HL-60/S4 treated with phorbol 12-myristate 13-acetate at 8.2 ng/mL for 4 days and 3 days (cell line): ENCODE results near the gene TMED5.
"Not testable (repeated sequence)": the region's sequence is repeated elsewhere in the genome, so short reads cannot be mapped to it uniquely, and the experiment has no call there.

Experiments used
- in situ Hi-C: fragments of 300-500 bp; cut with MboI; formaldehyde crosslinking; loops from 2 replicates; pipeline ENCODE4 v1.15.0; 2022; ENCODE audit warnings: low sequenced_read_pairs

TMED5 gene

DNA sequence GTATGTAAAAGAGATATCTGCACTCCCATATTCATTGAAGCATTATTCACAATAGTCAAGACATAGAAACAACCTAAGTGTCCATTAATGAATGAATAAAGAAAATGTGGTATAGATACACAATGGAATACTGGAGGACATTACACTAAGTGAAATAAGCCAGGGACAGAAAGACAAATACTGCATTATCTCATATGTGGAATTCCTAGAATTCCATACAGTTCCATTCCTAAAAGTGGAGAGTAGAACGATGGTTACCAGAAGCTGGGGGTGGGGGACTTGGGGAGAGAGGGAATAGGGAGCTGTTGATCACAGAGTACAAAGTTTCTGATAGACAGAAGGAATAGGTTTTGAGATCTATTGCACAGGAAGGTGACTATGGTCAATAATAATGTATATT lies 7.4 kb downstream of the TMED5 start:
- in situ Hi-C loops, result no loop called here

DNA sequence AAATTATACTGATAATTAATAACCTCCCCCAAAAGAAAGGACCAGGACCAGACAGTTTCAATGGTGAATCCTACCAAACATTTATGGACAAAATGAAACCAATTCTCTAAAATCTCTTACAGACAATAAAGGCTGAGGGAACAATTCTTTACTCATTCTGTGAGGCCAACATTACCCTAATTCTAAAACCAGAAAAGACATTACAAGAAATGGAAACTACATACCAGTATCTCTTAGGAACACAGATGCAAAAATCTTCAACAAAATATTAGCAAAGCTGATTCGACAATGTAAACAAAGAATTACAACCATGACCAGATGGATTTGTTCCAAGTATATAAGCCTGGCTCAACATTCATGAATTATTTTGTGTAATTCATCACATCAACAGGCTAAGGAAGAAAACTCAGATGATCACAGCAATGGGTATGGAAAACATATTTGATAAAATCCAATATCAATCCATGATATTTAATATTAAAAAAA lies 8.6 kb downstream of the TMED5 start:
- in situ Hi-C loops, result no loop called here

DNA sequence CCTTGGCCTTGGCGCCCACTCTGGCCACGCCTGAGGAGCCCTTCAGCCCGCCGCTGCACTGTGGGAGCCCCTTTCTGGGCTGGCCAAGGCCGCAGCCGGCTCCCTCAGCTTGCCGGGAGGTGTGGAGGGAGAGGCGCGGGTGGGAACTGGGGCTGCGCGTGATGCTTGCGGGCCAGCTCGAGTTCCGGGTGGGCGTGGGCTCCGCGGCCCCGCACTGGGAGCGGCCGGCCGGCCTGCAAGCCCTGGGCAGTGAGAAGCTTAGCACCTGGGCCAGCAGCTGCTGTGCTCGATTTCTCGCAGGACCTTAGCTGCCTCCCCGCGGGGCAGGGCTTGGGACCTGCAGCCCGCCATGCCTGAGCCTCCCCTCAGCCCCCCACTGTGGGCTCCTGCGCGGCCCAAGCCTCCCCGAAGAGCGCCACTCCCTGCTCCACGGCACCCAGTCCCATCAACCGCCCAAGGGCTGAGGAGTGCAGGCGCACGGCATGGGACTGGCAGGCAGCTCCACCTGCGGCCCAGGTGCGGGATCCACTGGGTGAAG lies 10.0 kb downstream of the TMED5 start:
- in situ Hi-C loops, result not testable (repeated sequence)

DNA sequence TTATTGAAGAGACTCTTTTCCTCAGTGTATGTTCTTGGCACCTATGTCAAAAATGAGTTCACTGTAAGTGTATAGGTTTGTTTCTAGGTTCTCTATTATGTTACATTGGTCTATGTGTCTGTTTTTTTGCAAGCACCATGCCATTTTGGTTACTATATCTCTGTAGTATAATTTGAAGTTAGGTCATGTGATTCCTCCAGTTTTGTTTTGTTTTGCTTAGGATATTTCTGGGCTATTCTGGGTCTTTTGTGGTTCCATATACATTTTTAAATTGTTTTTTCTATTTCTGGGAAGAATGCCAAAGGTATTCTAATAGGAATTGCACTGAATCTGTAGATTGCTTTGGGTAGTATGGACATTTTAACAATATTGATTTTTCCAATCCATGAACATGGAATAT lies 13.2 kb downstream of the TMED5 start:
- in situ Hi-C loops, result no loop called here

DNA sequence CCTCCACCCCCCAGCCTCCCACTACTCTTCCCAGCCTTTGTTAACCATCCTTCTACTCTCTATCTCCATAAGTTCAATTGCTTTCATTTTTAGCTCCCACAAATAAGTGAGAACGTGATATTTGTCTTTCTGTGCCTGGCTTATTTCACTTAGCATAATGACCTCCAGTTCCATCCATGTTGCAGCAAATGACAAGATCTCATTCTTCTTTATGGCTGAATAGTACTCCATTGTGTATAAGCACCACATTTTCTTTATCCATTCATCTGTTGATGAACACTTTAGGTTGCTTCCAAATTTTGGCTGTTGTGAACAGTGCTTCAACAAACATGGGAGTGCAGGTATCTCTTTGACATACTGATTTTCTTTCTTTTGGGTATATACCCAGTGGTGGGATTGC lies 14.3 kb downstream of the TMED5 start:
- in situ Hi-C loops, result not testable (repeated sequence)

DNA sequence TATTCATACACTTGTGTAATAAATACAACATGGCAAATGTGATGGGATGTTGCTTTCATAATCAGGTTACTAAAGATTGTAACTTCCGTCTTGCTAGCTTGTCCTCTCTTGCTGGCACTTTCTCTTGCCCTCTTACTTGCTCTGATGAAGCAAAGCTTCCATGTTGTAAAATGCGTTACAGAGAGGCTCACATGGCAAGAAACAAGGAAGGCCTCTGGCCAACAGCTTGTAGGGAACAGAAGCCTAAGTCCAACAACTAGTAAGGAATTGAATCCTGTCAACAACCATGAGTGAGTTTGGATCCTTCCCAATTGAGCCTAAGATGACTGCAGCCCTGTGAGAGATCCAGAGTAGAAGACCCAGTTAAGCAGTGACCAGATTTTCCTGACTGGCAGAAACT lies 15.4 kb downstream of the TMED5 start:
- in situ Hi-C loops, result no loop called here

DNA sequence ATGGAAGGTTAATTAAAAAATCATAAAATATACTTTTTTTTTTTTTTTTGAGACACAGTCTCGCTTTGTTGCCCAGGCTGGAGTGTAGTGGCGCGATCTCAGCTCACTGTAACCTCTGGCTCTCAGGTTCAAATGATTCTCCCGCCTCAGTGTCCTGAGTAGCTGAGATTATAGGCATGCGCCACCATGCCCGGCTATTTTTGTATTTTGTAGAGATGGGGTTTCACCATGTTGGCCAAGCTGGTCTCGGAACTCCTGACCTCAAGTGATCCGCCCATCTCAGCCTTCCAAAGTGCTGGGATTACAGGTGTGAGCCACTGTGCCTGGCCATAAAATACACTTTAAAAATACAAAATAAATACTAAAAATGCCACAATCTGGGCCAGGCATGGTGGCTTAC lies 16.9 kb downstream of the TMED5 start:
- in situ Hi-C loops, result not testable (repeated sequence)

DNA sequence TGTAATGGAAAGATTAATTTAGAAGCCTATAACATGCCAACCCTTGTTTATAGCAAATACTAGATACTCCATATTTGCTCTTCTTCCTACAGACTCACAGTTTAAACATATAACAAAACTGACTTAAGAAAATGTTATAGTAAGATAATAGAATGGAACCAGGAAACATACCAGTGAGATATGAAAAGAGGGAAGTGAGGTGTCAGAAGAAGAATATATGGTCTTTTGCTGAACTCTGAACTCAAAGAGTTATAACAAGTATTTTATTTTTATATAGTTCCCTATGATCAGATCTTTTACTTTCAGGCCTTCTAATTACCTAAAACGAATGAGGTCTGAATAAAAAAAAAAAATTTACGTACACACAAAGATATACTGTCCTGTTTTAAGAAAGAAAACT lies 20.9 kb downstream of the TMED5 start:
- in situ Hi-C loops, result no loop called here

DNA sequence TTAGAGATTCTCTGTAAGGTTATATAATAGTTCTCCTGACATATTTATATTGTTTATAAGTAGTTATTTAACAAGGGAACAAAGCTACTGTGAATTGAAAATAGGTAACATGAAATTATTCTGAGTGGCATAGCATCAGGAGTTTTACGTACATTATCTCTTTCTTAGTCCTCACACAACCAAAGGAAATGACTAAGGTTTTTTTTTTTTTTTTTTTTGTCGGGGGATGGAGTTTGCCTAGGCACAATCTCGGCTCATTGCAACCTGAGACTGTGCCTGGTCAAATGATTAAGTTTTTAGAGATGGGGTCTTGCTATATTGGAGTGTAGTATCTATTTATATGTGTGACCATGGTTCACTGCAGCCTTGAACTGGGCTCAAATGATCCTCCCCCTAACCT lies 24.9 kb downstream of the TMED5 start:
- in situ Hi-C loops, result no loop called here

DNA sequence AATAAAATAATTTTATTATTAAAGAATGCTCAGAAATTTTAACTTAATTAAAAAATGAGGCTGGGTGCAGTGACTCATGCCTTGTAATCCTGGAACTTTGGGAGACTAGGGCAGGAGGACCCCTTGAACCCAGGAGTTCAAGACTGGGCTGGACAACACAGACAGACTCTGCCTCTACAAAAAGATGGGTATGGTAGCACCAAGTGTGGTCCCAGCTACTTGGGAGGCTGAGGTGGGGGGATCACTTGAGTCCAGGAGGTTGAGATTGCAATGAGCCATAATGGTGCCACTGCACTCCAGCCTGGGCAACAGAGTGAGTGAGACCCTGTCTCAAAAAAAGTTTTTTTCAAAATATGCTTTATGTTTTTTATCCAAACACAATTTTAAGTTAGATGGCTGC lies 25.3 kb downstream of the TMED5 start:
- in situ Hi-C loops, result no loop called here

DNA sequence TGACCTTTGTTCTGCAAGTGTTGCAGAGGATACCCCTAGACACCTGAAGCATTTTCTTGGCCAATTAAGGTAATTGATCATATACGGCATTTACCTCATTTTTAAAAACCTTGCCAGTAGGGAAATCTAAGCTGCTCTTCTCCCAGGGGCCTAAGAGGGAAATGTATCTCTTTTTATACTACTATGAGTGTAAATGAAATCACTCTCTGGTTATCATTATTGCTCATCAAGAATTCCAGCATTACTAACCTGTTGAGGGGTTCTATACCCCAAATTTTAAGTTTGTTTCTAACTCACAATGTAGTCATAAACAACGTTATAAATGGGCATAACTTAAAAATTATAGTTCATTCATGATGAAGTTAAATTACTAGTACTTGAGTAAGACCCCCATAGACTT lies 27.4 kb downstream of the TMED5 start:
- in situ Hi-C loops, result no loop called here

DNA sequence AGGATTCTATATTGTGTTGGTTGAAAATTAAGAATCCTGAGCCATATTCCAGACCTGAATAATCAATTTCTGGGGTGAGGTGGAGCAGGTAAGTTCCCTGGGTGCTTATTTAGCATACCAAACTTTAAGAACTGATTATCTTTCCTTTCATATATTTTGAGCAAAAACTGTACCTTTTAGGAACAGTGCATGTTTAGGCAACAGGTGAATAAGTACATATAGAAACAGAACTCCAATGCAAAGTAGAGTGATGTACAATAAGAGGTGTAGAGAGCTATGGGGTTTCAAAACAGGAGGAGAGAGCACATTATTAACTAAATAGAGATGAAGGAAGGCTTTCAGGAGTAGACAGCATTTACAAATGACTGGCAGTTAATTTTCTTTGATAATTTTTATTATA lies 28.7 kb downstream of the TMED5 start:
- in situ Hi-C loops, result no loop called here

DNA sequence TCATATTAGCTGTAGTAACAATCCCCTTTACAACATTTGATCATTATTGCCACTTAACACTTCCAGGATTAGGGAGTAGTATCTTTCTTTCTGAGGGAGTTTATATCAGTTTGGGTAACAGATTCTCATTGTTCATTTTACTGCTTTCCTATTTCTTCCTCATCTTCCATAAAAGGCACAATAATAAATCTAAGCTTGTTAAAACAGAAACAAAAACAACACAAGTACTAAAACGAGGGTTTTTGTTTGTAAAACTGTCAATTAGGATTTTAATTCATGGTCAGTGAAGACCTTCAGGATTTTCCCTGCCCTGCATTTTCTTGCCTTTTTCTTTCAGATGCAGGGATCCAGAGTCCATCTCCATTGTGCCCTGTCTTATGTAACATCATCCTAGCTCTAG lies 29.5 kb downstream of the TMED5 start:
- in situ Hi-C loops, result no loop called here

DNA sequence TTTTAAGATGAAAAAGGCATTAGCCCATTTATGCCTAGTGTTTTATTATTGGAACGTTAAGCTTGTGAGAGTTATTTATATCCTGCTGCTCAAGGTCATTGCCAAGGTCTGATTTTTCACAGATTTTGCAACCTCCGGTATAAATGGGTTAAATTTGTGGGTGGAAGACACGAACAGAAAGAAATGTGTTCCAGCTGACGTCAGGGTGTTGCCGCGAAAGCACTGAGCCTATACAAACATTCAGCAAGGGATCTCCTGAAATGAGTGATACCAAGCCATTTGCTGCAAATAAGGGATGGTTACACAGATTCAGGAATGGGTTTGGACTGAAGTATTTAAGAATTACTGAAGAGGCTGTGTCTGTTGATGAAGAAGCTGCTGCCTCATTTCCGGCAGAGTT lies 32.2 kb downstream of the TMED5 start:
- in situ Hi-C loops, result no loop called here

DNA sequence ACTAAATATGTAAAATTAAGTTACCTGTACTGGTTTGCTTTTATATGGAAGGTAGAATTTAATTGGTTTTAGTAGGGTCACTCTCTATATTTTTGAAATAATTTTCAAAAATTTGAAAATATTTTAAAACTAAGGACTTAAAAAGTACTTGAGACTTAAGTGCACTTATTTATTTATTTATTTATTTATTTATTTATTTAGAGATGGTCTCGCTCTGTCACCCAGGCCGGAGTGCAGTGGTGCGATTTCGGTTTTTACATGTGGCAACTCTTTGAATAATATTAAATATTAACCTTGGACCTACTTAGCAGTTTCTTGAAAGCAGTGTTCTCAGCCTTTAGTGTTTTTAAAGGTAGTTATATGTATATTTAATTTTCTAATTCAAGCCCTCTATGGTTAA lies 36.4 kb downstream of the TMED5 start:
- in situ Hi-C loops, result no loop called here

DNA sequence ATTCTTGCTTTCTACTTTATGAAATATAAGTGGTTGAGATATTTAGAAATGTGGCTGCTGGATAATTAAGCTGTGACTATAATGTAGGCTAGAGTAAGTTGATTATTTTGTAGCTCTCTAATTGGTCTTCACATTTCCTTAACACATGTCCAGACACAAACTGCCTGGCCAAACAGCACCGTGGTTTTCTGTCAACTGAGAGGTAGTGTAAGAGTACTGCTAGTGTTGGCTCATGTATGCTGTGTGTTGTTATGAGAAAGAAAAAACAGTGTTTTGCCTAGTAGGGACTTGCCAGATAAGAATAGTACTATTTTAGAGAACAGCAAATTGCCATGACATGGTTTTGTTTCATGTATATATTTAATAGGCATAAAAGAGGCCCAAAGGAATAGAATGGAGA lies 37.1 kb downstream of the TMED5 start:
- in situ Hi-C loops, result no loop called here

DNA sequence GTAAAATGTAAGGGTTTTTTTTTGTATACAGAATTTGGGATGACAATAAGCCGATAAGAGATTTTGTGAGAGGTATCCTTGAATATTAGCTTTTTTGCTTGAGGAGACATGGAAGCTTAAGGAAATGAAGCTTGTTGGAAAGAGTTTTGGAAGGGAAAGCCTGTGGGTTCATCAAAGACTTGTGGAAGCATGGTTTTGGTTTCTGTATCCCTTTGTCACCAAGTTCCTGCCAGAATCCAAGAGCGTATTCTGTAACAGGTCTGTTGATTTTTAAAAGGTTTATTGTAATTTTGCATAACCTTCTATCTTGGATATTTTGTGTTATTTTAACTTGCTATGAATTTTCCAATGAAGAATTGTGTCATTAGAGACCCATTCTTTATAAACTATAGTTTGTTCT lies 38.1 kb downstream of the TMED5 start:
- in situ Hi-C loops, result no loop called here

DNA sequence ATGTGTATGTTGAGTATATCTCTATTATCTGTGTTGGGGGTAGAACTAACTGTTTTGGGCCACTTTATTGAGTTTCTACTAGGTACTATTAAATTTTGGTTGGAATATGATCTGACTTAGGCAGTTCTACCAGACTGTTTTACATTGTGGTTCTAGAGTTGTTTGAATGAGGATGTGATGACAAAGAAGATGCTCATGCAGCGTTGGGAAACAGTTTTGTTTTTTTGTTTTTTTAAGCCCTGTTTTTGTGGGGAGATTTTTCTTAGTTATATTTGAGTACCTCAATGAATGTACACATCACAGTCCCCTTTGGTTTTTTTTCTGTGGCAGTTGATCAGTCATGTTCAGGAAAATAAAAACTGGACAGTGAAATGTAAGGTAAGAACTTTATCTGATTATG lies 40.1 kb downstream of the TMED5 start:
- in situ Hi-C loops, result no loop called here

DNA sequence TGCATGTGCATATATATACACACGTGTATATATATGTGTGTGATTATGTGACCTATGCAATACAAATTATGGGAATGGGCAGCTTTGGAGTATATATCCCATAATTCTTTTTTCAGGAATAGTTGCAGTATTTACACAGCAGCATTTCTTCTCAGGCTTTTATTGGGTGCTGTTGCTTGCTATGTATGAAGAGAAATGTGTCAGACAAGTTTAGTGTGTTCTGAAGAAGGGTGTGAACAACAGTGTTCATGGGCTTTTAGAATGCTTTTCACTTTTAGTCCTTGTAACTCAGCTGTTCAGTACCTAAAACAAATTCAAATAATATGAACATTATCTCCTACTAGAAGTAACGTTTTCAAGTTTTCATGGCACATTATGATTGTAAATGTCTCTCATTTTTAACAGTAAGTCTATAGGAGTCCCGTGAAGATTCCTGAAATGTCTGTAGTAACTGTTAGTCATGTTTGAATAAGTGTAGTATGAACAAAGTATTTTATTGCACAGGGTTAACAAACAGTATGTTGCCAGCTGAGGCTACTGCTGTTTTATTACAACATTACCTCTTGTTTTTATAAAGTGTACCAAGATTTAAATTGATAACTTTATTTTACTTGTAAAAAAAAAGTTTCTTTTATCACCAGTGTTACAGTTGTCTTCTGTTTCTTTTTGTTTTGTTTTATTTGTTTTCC lies 42.5 kb downstream of the TMED5 start:
- in situ Hi-C loops, result no loop called here

DNA sequence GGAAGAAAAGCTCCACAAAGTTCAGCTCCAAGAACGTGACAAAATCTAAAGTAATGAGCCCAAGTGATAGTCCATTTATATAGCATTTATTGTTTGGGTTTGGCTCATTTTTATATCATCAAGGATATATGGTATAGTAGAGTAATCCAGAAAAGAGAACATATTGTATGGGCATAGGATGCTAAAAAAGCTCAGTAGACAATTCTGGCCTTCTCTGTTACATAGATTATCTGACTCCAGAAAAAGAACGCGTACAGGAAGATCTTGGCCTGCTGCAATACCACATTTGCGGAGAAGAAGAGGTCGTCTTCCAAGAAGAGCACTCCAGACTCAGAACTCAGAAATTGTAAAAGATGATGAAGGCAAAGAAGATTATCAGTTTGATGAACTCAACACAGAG lies 43.8 kb downstream of the TMED5 start:
- in situ Hi-C loops, result no loop called here

DNA sequence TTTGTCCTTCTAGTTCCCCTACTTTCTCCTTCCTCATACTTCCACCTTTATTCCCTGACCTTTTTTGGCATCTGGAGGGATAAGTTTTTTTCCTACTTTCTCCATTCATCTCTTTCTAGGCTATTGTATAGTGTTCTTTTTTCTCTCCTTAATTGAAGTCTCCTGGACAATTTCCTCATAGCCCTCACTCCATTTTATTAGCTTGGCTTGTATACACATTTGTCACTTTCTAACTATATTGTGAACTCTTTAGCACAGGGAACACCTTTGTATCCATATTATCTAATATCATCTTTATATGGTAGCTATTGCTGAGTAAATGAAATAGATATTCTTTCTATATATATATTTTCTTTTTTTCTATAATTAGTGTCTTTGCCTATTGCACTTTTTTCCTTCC lies 47.6 kb downstream of the TMED5 start:
- in situ Hi-C loops, result no loop called here

DNA sequence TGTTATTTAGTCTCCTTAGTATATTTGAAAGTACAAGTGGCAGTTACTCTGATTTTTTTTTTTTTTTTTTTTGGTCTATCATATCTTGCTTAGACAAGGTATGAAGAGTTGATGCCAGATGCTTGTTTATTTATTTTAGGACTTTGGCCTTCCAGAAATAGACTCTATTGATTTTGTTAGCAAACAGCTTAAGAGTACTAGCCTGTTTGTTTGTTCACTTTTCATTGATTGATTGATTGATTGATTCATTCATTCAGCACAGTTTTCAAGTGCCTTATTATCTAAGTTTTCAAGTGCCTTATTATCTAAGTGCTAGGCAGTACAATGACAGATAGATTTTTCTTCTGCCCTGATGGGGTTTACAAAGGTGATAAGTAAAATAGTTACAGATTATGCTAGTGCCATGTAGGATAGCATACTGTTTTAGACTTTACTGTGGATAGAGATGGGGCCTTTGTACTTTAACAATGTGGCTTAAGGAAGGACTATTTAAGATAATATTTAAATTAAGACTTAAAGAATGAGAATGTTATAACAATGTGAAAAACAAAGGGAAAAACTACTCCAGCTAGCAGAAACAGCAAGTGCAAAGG lies 50.6 kb downstream of the TMED5 start:
- in situ Hi-C loops, result no loop called here
